ENCODE measurements around the gene TBX1.

The TBX1 gene

GRCh38 chr22:19801340-19802000, 40.9 kb downstream of the TBX1 start:
- no peak for DNase-seq

- no peak for DNase-seq
These were observed 41.7 kb downstream of the TBX1 start for GRCh38 chr22:19802001-19802893.

GRCh38 chr22:19802894-19803735, 42.5 kb downstream of the TBX1 start:
- no peak for DNase-seq

- DNase-seq = no peak
These were observed 43.2 kb downstream of the TBX1 start for GRCh38 chr22:19803736-19804267.

GRCh38 chr22:19805821-19806212, 45.2 kb downstream of the TBX1 start:
- DNase-seq = no peak

- DNase-seq = no peak
These were observed 45.9 kb downstream of the TBX1 start for GRCh38 chr22:19806213-19807160.

GRCh38 chr22:19807161-19807913, 46.8 kb downstream of the TBX1 start:
- no peak for DNase-seq

GRCh38 chr22:19807914-19808872, 47.6 kb downstream of the TBX1 start:
- no peak for DNase-seq

GRCh38 chr22:19808873-19809478, 48.4 kb downstream of the TBX1 start:
- DNase-seq = no peak

GRCh38 chr22:19809741-19810140, 49.2 kb downstream of the TBX1 start:
- no peak for DNase-seq

GRCh38 chr22:19810381-19811201, 50.0 kb downstream of the TBX1 start:
- peak; percentile 83 for DNase-seq

GRCh38 chr22:19811211-19811621, 50.6 kb downstream of the TBX1 start:
- DNase-seq = no peak

- DNase-seq = no peak
These were observed 51.5 kb downstream of the TBX1 start for GRCh38 chr22:19811811-19812771.

- no peak for DNase-seq
These were observed 52.3 kb downstream of the TBX1 start for GRCh38 chr22:19812910-19813309.

GRCh38 chr22:19814428-19814827, 53.9 kb downstream of the TBX1 start:
- no peak for DNase-seq

- DNase-seq = no peak
These were observed 54.7 kb downstream of the TBX1 start for GRCh38 chr22:19815093-19815822.
